OCI-LY3 (cell line): ENCODE measurements around the gene SULT1C3.

Experiments
- H2AFZ ChIP-seq: fragments of 200-600, 300-600 bp; shearing (Covaris generic); 2 replicates; pipeline ENCODE4 v1.6.0; 2014; ENCODE audit warnings: antibody characterized with exemption, low read depth, low read length
- H3K27ac ChIP-seq: fragments of 200-600, 300-600 bp; sonication (generic); 2 replicates; pipeline ENCODE4 v1.5.1; 2014; ENCODE audit warnings: mild to moderate bottlenecking, low read length, moderate library complexity, mixed read lengths
- H3K27me3 ChIP-seq: fragments of 200-600, 300-600 bp; sonication (generic); 2 replicates; pipeline ENCODE4 v1.6.1; 2014; ENCODE audit warnings: low read depth, low read length, mixed read lengths
- H3K36me3 ChIP-seq: fragments of 200-600, 300-600 bp; sonication (generic); replicated peaks from 2 replicates; pipeline ENCODE3; 2014; ENCODE audit warnings: low read depth, low read length, mixed read lengths
- H3K4me1 ChIP-seq: fragments of 300-600, 200-600 bp; sonication (generic); 2 replicates; pipeline ENCODE4 v1.6.1; 2014; ENCODE audit warnings: low read length, mixed read lengths
- H3K4me2 ChIP-seq: fragments of 200-600, 300-600 bp; sonication (generic); 2 replicates; pipeline ENCODE4 v1.6.1; 2014; ENCODE audit warnings: low read length, mixed read lengths
- H3K4me3 ChIP-seq: fragments of 300-600, 200-600 bp; sonication (generic); 2 replicates; pipeline ENCODE4 v1.5.1; 2014; ENCODE audit warnings: antibody characterized with exemption, mild to moderate bottlenecking, low read length, moderate library complexity
- H3K79me2 ChIP-seq: fragments of 300-600, 200-600 bp; shearing (Covaris generic); 2 replicates; pipeline ENCODE4 v1.6.1; 2014; ENCODE audit warnings: mild to moderate bottlenecking, low read length, mixed read lengths
- H3K9ac ChIP-seq: fragments of 300-600, 200-600 bp; shearing (Covaris generic); 2 replicates; pipeline ENCODE4 v1.6.0; 2014; ENCODE audit warnings: mild to moderate bottlenecking, low read length, moderate library complexity
- H3K9me3 ChIP-seq: fragments of 200-600, 300-600 bp; shearing (Covaris generic); 2 replicates; pipeline ENCODE4 v1.6.1; 2014; ENCODE audit warnings: low read length, mixed read lengths; ENCODE audit not compliant: insufficient read depth
- H4K20me1 ChIP-seq: fragments of 200-600, 300-600 bp; sonication (generic); 2 replicates; pipeline ENCODE4 v1.6.1; 2016; ENCODE audit warnings: low read length, mixed read lengths; ENCODE audit not compliant: insufficient read depth
- EZH2phosphoT487 ChIP-seq: fragments of 200-600 bp; shearing (Covaris generic); IDR thresholded peaks from 2 replicates; pipeline ENCODE4 v1.6.1; 2018; ENCODE audit warnings: antibody characterized with exemption, mixed run types, low read depth
- TF ChIP-seq, protein P1 (sequence below): fragments of 200-600, 300-600 bp; sonication (generic); IDR thresholded peaks from 2 replicates; pipeline ENCODE4 v1.5.1; 2014; ENCODE audit warnings: antibody characterized with exemption, low read length, low read depth

The SULT1C3 gene

DNA sequence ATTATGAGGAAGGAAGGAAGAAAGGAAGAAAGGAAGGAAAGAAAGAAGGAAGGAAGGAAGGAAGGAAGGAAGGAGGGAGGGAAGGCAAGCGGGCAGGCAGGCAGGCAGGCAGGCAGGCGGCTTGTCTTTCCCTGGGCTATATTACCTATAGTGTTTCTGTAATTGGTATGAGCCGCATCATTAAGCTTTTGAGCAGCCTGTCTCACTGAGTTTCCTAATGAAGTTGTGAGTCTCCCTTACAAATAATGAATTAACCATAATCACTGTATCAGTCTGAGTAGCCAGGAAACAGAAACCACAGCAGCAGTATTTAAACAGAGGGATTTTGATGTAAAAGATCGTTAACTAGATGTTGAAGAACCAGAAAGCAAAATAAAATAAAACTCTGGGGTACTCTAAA, 11.8 kb upstream of the SULT1C3 start:
- no peaks in the 10 kb centered on the region for H4K20me1 ChIP-seq
- no peak overlapping the region for H3K27ac ChIP-seq
- no peak overlapping the region for H3K9ac ChIP-seq
- no peaks in the 10 kb centered on the region for H3K27me3 ChIP-seq
- TF ChIP-seq, protein P1, sequence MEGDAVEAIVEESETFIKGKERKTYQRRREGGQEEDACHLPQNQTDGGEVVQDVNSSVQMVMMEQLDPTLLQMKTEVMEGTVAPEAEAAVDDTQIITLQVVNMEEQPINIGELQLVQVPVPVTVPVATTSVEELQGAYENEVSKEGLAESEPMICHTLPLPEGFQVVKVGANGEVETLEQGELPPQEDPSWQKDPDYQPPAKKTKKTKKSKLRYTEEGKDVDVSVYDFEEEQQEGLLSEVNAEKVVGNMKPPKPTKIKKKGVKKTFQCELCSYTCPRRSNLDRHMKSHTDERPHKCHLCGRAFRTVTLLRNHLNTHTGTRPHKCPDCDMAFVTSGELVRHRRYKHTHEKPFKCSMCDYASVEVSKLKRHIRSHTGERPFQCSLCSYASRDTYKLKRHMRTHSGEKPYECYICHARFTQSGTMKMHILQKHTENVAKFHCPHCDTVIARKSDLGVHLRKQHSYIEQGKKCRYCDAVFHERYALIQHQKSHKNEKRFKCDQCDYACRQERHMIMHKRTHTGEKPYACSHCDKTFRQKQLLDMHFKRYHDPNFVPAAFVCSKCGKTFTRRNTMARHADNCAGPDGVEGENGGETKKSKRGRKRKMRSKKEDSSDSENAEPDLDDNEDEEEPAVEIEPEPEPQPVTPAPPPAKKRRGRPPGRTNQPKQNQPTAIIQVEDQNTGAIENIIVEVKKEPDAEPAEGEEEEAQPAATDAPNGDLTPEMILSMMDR: no peak
- TF ChIP-seq EZH2phosphoT487: no peak
- no peaks in the 10 kb centered on the region for H3K36me3 ChIP-seq
- H3K4me1 ChIP-seq: no peaks in the 10 kb centered on the region
- H3K9me3 ChIP-seq: no peaks in the 10 kb centered on the region
- no peaks in the 10 kb centered on the region for H3K79me2 ChIP-seq
- no peak overlapping the region for H3K4me3 ChIP-seq
- no peak overlapping the region for H3K4me2 ChIP-seq
- H2AFZ ChIP-seq: no peak overlapping the region

DNA sequence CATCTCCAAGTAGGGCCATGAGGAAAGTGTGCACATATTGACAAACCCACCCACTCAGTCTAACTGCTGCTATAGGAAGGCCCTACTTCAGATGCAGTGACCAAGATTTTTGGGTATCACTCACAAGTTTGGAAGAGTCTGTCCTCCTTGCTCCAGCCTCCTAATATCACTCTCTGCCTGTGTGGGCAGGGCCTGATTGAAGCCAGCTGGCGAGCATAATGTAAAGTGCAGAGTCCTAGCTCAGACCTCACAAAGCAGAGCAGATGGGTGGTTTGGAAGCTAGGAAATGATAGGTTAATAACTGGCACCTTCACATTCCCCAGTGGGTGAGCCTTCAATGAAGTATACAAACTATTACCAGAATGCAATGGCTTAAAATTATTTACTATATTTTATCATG, 11.2 kb upstream of the SULT1C3 start:
- Histone ChIP-seq H3K4me1 (no peaks in the 10 kb centered on the region), H3K79me2 (no peaks in the 10 kb centered on the region), H3K4me2 (no peak overlapping the region), H3K27me3 (no peaks in the 10 kb centered on the region), H3K4me3 (no peak overlapping the region), H3K36me3 (no peaks in the 10 kb centered on the region), H3K9ac (no peak overlapping the region), H2AFZ (no peak overlapping the region), H4K20me1 (no peaks in the 10 kb centered on the region), H3K9me3 (no peaks in the 10 kb centered on the region), H3K27ac (no peak overlapping the region)
- no peak for TF ChIP-seq EZH2phosphoT487
- TF ChIP-seq, protein P1: no peak

DNA sequence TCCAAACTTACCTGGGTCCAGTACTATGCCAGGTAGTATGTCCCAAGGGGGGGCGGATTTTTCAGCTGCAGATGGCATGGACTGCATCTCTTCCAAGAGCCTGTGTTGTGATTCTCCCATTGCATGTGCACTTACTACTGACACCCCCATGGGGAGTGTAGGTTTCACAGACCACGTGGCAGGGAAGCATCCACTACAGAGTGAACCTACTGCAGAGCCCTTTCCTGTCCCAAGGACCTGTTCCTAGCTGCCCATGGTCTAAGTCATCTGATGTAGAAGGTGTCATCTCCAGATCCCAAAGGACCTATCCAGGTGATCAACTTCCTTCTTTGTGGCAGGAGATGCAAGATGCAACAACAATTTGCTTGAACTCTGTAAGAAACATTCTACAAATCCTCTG, 9.9 kb upstream of the SULT1C3 start:
- Histone ChIP-seq H3K27ac (no peak overlapping the region), H3K4me1 (no peaks in the 10 kb centered on the region)

DNA sequence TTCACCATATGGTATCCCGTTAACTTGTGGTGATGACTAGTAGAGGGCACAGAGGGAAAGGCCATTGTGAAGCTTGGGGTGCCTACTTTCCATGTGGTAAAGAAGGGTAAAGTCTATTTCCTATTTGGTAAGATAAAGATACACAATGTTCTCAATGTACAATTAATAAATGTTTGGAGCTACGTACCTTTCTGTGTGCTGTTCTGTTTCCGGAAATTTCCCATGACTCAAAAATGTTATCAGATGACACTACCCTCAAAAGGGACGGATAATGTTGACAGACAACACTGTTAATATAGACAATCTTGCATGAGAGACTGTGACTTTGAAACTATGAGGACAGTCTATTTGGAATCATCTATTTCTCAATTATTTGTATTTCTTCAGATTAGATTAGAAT, 4.2 kb upstream of the SULT1C3 start:
- Histone ChIP-seq H3K36me3 (no peaks in the 10 kb centered on the region), H3K9ac (no peak overlapping the region), H3K27ac (no peak overlapping the region), H3K9me3 (no peaks in the 10 kb centered on the region), H2AFZ (no peak overlapping the region), H3K4me3 (no peak overlapping the region), H3K4me1 (no peaks in the 10 kb centered on the region), H3K4me2 (no peak overlapping the region), H3K27me3 (no peaks in the 10 kb centered on the region), H3K79me2 (no peaks in the 10 kb centered on the region), H4K20me1 (no peaks in the 10 kb centered on the region)
- TF ChIP-seq EZH2phosphoT487: no peak
- TF ChIP-seq, protein P1: no peak

More for the DNA sequence above, 9.9 kb upstream of the SULT1C3 start:
- TF ChIP-seq EZH2phosphoT487: no peak
- TF ChIP-seq, protein P1: no peak
- Histone ChIP-seq H3K9ac (no peak overlapping the region), H3K4me2 (no peak overlapping the region), H3K79me2 (no peaks in the 10 kb centered on the region), H3K36me3 (no peaks in the 10 kb centered on the region), H3K9me3 (no peaks in the 10 kb centered on the region), H3K27me3 (no peaks in the 10 kb centered on the region), H3K4me3 (no peak overlapping the region), H2AFZ (no peak overlapping the region), H4K20me1 (no peaks in the 10 kb centered on the region)
